ENCODE results near the gene TYSND1. TPM values are rescaled to one million over a fixed set of nuclear protein-coding genes. Genes with fewer than 3 reads are reported as not detected.

The TYSND1 gene
- total and polyA plus RNA-seq, 2 experiments from 2014 or later = 19.0 to 28.8 TPM

GRCh38 chr10:70096705-70097420 is 49.6 kb downstream of the TYSND1 start:
- peaks cover 8% of the 10 kb centered on the region for H3K4me1 ChIP-seq (ENCODE audit: low read depth)
- no peaks in the 10 kb centered on the region for H3K9me3 ChIP-seq (ENCODE audit: low read depth)
- no peak for TF ChIP-seq CTCF (IDR thresholded peaks at IDR 0.05; ENCODE audit: low read depth, low read length)
- peaks cover 62% of the 10 kb centered on the region for H3K36me3 ChIP-seq
- peak overlapping the region; percentile 67 for H3K27ac ChIP-seq
- H3K4me3 ChIP-seq = no peak overlapping the region
- H3K27me3 ChIP-seq = no peaks in the 10 kb centered on the region
- peak in 1 of 2 donors; percentile 37 for DNase-seq (ENCODE audit: low read depth in 1 of 2, low spot score in 1 of 2)

- peaks cover 8% of the 10 kb centered on the region for H3K4me1 ChIP-seq (ENCODE audit: low read depth)
- peaks cover 64% of the 10 kb centered on the region for H3K36me3 ChIP-seq
- H3K4me3 ChIP-seq = no peak overlapping the region
- no peaks in the 10 kb centered on the region for H3K9me3 ChIP-seq (ENCODE audit: low read depth)
- no peak for DNase-seq (ENCODE audit: low read depth in 1 of 2, low spot score in 1 of 2)
- H3K27me3 ChIP-seq = no peaks in the 10 kb centered on the region
- peak overlapping the region; percentile 67 for H3K27ac ChIP-seq
- no peak for TF ChIP-seq CTCF (IDR thresholded peaks at IDR 0.05; ENCODE audit: low read depth, low read length)
Observed at GRCh38 chr10:70096016-70096704, 50.3 kb downstream of the TYSND1 start.

GRCh38 chr10:70094250-70094649 is 52.2 kb downstream of the TYSND1 start:
- peaks cover 66% of the 10 kb centered on the region for H3K36me3 ChIP-seq
- no peaks in the 10 kb centered on the region for H3K27me3 ChIP-seq
- no peaks in the 10 kb centered on the region for H3K9me3 ChIP-seq (ENCODE audit: low read depth)
- no peak overlapping the region for H3K27ac ChIP-seq
- DNase-seq (ENCODE audit: low read depth in 1 of 2, low spot score in 1 of 2) = no peak
- TF ChIP-seq CTCF (IDR thresholded peaks at IDR 0.05; ENCODE audit: low read depth, low read length) = no peak
- H3K4me1 ChIP-seq (ENCODE audit: low read depth) = peaks cover 8% of the 10 kb centered on the region
- H3K4me3 ChIP-seq = no peak overlapping the region

- Histone ChIP-seq H3K4me3 (no peak overlapping the region), H3K9me3 (ENCODE audit: low read depth) (no peaks in the 10 kb centered on the region), H3K36me3 (peaks cover 59% of the 10 kb centered on the region), H3K27ac (no peak overlapping the region), H3K27me3 (no peaks in the 10 kb centered on the region), H3K4me1 (ENCODE audit: low read depth) (peaks cover 8% of the 10 kb centered on the region)
- no peak for TF ChIP-seq CTCF (IDR thresholded peaks at IDR 0.05; ENCODE audit: low read depth, low read length)
- DNase-seq (ENCODE audit: low read depth in 1 of 2, low spot score in 1 of 2) = no peak
Observed at GRCh38 chr10:70093335-70093944, 53.1 kb downstream of the TYSND1 start.

GRCh38 chr10:70092389-70092718 is 54.1 kb downstream of the TYSND1 start:
- no peak overlapping the region for H3K4me3 ChIP-seq

More at GRCh38 chr10:70092389-70092718, 54.1 kb downstream of the TYSND1 start:
- H3K27me3 ChIP-seq = no peaks in the 10 kb centered on the region
- peaks cover 8% of the 10 kb centered on the region for H3K4me1 ChIP-seq (ENCODE audit: low read depth)
- no peaks in the 10 kb centered on the region for H3K9me3 ChIP-seq (ENCODE audit: low read depth)
- no peak for DNase-seq (ENCODE audit: low read depth in 1 of 2, low spot score in 1 of 2)
- no peak overlapping the region for H3K27ac ChIP-seq
- no peak for TF ChIP-seq CTCF (IDR thresholded peaks at IDR 0.05; ENCODE audit: low read depth, low read length)
- H3K36me3 ChIP-seq = peaks cover 51% of the 10 kb centered on the region

All from cardiac muscle cell (in vitro differentiated cells and primary cell).